ENCODE measurements around the gene MGMT.

GRCh38 chr10:129725011-129725410 lies 258.0 kb downstream of the MGMT start:
- TF ChIP-seq POLR2A (IDR thresholded peaks at IDR 0.05) (no peak), CTCF (IDR thresholded peaks at IDR 0.05) (no peak)
